Suppressor macrophage treated with lipopolysaccharide for 4 hours (primary cell): ENCODE data around the gene GEN1.

ENCODE experiments used
- DNase-seq: peaks from one replicate; pipeline ENCODE4 v3.0.0-alpha.2; 2020

Gene GEN1

DNA sequence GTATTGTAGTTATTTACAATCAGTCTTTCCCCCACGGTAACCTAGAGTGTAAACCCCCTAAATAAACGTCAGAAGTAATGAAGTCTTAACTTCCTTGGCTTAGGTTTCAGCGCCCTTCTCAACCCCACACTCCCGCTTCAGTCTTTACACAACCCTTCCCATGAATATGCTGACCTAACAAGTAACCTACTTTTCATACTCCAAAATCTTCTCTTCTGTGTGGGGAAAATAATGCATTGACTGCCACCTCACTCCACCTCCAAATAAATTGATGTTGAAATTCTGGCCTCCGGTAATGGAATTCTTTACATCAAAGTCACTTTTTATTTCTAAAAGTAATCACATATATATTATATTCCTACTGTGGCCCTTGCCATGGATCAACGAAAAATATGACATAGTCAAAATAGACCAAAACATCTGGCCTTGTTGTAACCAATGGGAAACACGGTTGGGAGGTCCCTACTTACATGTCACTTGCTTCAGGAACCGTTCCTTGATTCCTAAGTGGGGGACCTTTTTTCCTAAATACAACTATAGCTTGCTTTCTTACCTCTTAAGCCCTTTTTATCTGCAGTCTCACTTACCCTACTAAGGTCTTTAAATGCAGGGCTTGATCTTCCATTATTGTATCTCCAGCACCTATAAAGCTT lies 961 bp downstream of the GEN1 start:
- peak; percentile 39 for DNase-seq

DNA sequence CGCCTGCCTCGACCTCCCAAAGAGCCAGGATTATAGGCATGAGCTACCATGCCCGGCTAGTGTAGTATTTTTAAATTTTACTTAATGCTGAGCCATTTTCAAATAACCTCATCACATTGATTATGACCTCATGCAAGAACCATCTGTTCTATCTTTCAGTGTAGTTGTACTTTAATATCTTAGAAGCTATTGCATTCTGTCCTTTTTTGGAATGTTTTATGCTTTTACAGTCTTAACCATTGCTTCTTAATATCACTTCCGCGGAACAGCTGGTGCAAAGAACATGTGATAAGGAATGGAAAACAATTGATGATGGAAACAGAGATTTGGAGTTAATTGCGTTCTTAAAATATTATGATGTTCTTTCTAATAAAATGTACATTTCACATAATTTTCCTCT lies 2.7 kb downstream of the GEN1 start:
- no peak for DNase-seq

DNA sequence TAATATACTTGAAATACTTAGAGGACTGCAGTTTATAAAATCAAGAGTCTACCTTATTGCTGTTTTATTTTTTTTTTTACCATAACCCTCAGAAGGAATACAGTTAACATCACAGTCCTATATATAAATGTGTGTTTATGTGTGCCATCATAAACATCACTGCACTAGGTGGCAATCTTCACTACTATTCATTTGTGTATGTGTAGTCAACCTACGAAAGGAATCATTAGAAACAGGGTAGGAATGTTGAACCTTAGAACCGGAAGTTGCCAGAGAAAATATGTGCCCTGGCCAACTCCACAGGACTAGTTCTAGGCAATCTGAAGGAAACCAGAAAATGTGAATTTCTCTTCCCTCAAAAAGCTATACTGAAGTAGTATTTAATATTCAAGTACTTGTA lies 3.4 kb downstream of the GEN1 start:
- DNase-seq, result no peak

DNA sequence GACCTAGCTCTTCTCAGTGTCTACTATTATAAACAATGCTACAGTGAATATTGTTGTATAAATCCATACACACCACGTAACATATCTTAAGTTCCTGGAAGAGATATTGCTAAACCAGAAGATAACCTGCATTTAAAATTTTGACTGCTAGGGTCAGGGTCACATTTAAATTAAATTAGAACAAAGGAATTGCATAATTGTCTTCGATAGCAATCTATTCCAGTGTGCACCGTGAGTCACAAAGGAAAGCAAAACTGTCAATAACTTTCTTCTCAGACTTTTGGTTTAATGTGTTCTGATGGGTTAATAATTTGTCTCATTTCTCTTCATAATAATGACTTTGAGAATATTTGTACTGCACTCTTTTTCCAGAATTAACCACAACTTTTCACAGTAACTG lies 4.2 kb downstream of the GEN1 start:
- no peak for DNase-seq

DNA sequence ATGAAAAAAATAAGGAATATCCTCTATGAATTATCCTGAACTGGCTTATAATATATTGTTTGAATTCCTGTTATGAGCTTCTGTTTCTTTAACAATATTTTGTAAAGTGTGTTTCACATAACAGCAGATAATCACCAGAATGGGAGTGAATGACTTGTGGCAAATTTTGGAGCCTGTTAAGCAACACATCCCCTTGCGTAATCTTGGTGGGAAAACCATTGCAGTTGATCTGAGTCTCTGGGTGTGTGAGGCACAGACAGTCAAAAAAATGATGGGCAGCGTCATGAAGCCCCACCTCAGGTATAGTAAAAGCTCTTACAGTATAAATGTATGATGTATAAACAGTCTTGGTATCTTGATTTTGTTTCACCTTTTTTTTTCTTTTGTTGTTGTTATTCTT lies 5.9 kb downstream of the GEN1 start:
- peak; percentile 41 for DNase-seq

DNA sequence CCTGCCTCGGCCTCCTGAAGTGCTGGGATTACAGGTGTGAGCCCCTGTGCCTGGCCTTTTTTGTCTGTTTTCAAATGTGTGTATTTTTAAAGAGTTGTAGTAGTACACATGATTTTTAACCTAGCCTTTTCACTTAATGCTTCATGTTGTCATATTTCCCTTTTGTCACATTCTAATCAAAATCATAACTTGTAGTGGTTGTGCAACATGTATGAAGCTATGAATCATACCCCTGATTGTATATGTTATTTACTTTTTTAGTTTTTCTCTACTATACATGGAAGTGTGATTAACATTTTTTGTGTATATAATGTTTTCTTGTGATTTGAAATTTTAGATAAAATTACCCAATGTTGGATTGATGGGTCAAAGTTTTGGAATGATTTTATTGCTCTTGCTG lies 8.5 kb downstream of the GEN1 start:
- DNase-seq, result peak; percentile 25

DNA sequence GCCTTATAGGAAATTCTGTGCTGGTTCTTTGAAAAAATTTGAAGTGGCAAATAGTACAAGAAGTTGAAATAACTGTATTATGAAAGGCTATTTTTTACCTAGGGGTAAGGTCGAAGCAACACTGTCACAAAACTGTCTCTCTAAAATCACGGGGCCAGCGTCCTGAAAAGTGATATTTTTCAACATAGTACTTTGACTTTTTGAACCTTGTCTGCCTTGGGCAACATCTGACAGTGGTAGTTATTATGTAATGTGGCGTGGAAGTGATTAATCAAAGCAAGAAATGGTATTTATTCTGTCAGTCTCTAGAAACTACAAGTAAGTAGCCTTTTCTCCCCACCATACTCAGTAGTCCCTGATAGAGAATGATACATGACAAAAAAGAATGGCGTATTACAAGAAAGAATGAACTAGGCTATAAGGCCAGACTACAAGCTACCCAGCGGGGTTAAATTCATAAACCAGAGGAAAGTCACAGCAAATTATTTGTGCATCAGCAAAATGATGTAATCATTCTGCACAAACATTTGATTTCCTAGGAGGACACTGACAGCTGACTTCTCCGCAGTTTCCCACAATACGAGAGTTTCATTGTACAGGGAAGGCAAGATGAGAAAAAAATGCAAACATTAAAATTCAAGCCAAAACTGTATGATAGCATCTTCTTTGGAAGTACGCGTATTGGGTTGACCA lies 9.8 kb downstream of the GEN1 start:
- no peak for DNase-seq

DNA sequence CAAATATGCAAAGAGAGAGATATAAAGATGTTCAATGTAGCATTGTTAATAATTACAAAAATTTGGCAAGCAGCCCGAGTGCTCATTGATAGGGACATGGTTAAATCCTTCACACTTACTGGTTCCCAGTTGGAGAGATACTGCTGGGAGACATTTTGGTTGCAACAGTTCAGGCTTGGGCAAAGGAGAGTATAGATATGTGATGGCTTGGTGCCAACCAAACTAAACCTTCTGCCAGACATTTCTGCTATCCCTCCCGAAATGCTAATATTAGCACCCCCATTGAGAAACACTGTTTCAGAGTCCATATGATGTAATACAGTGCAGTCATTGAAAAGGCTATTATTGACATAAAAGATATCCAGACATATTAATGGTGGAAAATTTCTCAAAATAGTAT lies 11.5 kb downstream of the GEN1 start:
- DNase-seq, result no peak

DNA sequence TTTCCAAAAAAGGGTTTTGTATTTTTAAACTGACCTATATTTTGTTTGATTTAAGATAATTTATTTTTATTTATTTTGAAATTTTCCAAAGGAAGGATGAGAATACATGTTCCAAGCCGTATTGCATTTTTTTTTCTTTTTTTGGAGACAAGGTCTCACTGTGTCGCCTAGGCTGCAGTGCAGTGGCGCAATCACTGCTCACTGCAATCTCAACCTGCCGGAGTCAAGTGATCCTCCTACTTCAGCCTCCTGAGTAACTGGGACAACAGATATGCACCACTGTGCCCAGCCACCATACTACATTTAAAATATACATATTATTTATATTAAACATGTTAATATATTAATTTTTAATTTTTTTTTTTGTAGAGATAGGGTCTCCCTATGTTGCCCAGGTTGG lies 15.0 kb downstream of the GEN1 start:
- no peak for DNase-seq

DNA sequence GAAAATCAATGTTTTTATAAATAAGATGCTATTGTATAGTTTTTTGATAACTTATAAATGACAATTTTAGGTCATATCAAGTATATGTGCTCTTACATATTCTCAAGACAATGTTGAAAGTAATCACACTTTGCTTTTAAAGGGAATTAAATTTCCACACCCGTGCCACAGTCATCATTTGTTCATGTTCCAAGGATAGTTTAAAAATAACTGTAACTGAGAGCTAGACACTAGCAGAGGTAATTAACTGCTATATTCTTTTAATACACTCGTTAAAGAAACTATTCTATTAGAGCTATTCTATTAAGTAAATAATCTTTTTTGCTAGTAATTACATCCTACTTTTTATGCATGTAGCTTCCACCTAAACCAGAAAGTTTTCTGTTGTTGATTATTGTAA lies 18.0 kb downstream of the GEN1 start:
- no peak for DNase-seq

DNA sequence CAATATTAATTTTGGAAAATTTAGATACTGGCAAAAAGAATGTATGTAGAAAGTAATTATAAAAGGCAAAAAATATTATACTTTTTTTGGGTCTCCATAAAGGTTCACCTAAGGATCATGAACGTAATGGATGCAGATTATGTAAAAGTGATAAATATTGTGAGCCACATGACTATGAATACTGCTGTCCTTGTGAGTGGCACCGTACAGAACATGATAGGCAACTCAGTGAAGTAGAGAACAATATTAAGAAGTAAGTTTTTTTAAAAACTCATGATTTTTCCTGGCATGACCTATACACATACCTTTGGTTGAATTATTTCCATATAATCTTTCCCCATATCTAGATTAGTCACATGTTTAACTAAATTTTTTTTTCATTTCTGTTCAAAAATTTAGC lies 18.6 kb downstream of the GEN1 start:
- DNase-seq, result no peak

DNA sequence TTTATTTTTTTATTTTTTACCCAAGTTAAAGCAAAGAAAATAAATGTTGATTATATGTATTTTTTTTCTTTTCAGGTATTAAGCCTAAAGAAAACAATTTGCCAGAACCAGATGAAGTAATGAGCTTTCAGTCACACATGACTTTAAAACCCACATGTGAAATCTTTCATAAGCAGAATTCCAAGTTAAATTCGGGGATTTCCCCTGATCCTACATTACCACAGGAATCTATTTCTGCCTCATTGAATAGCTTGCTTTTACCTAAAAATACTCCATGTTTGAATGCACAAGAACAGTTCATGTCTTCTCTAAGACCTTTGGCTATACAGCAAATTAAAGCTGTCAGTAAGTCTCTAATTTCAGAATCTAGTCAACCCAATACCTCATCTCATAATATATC lies 26.6 kb downstream of the GEN1 start:
- DNase-seq, result no peak

DNA sequence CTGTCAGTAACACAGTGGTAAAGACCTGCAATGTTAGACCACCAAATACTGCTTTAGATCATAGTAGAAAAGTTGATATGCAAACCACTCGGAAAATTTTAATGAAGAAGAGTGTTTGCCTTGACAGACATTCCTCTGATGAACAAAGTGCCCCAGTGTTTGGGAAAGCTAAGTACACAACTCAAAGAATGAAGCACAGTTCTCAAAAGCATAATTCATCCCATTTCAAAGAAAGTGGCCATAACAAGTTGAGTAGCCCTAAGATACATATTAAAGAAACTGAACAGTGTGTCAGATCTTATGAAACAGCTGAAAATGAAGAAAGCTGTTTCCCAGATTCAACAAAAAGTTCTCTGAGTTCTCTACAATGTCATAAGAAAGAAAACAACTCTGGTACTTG lies 27.5 kb downstream of the GEN1 start:
- no peak for DNase-seq

DNA sequence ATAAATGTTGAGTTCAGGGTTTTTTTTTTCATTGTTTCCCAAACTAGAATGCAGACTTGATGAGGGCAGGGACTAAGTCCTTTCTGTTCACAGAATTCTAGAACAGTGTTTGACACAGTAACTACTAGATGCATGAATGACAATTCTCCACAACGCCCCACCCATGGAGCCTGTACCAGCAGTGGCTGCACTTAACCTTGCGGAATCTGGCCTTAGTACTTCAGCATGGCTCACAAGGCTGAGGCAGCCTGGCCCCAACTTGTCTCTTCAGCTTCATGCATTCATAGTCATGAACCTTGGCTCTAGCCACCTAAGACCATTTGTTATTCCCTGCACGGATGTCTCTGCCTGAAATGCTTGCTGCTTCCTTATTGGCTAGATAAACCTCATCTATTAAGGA lies 32.8 kb downstream of the GEN1 start:
- DNase-seq, result no peak

DNA sequence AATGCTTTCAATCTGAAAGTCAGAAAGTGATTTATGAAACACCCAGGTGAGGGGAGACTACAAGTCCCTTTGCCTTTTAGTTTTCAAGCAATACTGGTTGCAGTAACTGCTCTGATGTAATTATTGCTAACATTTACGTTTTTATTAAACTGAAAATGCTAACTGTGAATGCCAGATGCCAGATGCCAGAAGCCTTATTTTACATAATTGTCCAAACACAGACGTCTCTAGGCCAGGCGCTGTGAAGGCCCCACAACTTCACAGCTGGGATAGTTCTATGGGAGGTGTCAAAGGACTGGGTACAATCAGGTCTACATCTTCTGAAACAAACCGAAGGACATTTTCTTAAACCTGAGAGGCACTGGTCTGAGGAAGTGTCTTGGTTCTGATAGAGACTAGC lies 34.8 kb downstream of the GEN1 start:
- DNase-seq, result no peak

DNA sequence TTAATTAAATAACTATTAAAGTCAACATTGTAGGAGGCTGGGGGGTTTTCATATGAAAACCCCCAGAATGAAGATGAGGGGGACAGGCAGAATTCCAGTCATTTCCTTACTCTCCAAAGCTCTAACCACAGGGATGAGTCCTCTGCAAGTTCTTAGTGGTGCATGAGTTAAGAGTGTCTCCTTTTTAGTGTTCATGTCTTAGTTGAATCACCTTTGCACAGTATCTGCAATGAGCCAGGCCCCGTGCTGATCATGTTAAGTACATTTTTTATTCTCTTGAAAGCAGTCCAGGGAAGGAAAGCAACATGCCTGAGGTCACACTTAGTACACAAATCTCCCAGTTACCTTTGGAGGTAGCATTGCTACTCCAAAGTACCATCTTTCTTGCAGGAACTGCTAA lies 36.6 kb downstream of the GEN1 start:
- DNase-seq, result no peak

DNA sequence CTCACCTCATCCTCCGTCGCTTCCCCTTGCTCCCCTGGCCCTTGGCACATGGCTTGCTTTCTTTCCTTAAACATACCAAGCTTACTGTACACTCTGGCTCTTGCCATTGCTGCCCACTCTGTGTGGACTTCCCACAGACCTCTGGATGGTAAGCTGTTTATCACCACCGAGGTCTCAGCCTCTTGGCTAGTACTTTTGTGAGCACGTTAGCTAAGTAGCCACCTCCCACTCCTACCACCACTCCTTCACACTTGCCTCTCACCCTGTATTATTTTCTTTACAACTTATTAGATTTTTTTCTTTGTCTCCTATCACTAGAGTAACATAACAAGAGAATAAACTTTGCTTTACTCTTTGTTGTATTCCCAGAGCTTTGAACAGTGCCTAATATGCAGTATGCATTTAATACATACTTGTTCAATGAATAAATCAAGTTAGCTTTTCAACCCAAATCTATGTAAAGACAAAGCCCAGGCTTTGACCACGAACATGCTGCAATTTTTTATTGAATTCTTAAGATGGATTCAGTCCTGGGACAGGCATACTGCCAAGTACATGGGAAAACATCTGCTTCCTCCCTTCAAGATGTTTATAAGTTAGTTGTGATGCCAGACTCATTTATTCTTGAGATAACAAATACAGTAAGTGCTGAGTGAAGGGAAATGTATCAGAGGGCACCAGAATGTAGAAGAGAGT lies 37.3 kb downstream of the GEN1 start:
- no peak for DNase-seq

DNA sequence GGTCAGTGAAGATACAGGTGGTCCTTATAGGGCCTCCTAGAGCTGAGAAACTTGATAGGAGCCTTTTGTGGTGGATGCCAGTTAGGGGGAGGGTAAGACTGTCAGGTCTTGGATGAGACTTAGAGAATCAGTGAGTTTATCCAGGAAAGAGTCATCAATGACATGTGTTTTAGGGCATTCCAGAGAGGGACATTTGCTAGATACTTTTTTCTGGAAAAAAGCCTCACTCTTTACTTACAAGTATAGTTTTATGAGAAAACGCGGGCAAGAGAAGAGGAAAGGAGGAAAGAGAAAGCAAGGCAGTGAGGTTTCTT lies 37.8 kb downstream of the GEN1 start:
- no peak for DNase-seq

DNA sequence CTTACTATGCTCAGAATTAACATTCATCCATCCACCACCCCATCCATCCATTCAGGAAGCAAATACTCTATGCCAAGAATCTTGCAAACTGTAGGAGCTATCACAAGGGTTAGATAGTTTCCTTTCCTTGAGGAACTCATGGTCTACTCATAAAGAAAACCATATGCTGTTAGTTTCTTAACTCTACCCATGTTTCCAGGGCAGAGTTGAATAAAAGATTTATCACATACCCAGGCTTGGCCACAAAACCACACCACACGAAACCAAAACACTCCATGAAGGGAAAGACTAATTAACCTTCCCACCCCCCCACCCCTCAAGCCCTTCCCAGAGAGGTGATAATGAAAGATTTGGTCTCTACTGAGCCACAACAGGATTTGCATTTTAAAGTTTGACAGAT lies 38.6 kb downstream of the GEN1 start:
- no peak for DNase-seq

DNA sequence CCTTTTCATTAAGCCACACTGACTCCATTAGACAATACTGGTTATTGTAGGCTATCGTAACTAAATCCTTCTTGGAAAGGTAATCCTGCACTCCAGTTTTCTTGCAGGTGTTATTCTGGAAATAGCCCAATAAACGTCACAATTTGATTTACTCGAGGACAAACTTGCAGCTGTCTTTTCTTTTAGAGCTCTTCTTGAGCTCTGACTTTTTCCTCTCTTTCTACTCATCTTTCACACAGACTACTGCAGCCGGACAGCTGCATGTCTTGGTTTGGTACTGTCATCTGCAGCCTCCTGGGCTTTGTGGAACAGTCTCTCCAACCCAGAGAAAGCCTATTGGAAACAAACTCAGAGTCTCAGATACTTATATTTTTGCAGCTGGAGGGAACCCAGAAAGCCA lies 39.4 kb downstream of the GEN1 start:
- no peak for DNase-seq

DNA sequence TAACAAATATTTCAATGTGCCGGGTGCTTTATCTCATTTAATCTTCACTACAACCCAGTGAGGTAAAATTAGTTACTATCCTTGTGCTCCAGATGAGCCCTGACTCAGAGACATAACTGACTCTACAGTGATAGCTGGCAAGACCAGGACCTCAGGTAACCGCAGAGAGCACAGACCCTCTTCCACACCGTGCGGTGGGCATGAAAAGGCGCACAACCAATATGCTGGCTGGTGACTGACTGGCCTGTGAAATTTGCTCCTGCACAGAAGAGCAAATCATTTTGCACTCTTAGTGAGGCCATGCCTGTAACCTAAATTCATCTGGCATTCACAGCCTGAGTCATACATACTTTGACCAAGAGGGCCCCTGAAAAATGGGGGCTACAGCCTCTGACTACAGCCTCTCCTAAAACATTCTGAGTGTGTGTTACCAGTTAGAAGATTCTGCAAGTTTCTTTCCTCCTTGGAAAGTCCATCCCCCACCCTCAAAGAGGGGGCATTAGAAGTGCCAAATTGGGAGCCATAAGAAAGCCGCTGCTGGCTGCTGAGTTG lies 39.9 kb downstream of the GEN1 start:
- no peak for DNase-seq

DNA sequence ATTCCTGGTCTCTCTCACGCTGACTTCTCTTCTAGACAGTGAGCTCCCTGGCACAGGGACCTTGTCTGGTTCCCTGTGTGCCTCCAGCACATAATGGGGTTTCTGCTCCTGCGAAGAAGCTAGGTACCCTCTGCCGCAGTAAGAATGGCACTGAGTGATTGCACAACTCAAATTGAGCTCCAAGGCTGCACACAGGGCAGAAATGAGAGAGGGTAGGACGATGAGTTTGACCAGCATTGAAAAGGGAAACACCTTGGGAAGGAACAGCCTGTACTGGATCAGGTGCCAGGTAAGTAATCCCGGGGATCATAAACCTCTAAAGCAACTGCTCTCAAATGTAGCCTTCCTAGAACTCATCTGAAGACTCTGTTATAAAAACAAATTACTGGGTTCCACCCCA lies 41.4 kb downstream of the GEN1 start:
- no peak for DNase-seq

DNA sequence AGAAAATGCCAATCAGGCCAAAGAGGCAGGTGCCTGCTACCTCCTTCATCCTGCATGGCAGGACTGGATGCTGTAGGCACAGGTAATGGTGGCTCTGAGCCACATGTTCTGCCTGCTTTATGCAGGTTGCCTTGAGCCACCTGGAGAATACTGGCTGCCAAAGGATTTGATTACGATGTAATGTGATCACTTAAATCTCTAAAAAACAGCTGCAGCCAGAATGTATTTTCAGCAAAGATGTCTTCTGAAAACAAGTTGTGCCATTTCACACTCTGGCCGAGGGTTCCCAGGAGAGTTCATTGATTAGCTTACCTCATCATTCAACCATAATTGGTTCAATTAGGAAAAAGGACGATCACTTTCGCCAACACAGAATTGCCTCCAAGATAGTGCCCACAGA lies 44.4 kb downstream of the GEN1 start:
- DNase-seq, result no peak

DNA sequence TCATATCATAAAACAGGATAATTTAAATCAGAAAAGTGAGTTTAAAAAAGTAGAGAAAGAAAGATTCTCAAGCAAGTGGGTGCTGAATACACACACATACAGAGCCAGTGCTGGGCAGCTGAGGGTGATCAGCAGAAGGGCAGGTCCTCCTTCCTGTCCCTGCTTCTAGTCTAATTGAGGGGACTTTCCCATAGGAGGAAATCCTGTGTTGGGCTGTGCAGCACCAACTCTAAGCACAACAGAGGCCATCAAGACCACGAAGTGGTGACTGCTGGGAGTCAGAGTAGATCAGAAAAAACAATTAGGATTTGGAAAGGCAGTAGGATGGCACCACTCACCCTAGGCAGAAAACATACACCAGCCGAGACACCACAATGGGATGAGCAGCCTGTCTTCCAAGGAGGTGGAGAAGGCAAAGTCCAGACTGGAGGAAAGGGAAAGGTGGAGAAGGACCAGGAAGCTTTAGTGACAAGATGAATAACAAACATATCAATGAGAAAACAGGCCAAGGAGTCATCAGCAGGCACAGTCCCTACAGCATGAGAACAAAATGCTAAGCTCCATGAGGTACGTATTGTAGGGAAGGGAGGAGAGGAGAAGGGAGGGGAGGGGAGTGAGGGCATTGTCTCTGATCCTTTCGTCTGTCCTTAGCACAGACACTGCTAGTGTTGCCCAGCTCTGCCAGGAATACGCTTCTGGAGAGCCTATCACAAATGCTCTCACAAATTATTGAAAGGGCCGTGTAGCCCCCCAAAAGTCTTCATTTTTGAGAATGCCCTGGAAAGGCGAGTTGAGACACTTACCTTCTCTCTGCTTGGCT lies 45.6 kb downstream of the GEN1 start:
- DNase-seq, result no peak
